Measurements from ENCODE around the gene PODN. TPM values are rescaled to one million over a fixed set of nuclear protein-coding genes. Genes with fewer than 3 reads are reported as not detected.

The PODN gene
- total RNA-seq, 1 experiment from 2014 or later = not detected

GRCh38 chr1:53086491-53087070, 24.6 kb downstream of the PODN start:
- ChIA-PET CTCF (no interaction called here), POLR2A (ENCODE audit: low non-redundant PET) (no interaction called here)
- H3K36me3 ChIP-seq (ENCODE audit: insufficient read depth, low read length, poor library complexity, severe bottlenecking) = no peaks in the 10 kb centered on the region
- TF ChIP-seq CTCF (conservative IDR thresholded peaks at IDR 0.05; ENCODE audit: low read depth, low read length) (no peak), EZH2 (IDR thresholded peaks at IDR 0.05; ENCODE audit: borderline replicate concordance, low read depth, low read length, poor library complexity, severe bottlenecking) (no peak)
- H3K4me3 ChIP-seq (ENCODE audit: low read depth, low read length, poor library complexity, severe bottlenecking) = no peak overlapping the region
- no peaks in the 10 kb centered on the region for H3K9me3 ChIP-seq (ENCODE audit: low read depth, low read length, poor library complexity, severe bottlenecking)
- no peak for DNase-seq (ENCODE audit: low spot score)
- no peaks in the 10 kb centered on the region for H3K27me3 ChIP-seq (replicated peaks; ENCODE audit: insufficient read depth, low read depth, low read length, poor library complexity)
- BruUV-seq (replicated peaks) = no TSS peak
- intact Hi-C loops (cut with micrococcal nuclease; ENCODE audit: unreplicated experiment) = no loop called here
- no peak overlapping the region for H3K27ac ChIP-seq (ENCODE audit: low read depth, low read length, poor library complexity, severe bottlenecking)
- H3K4me1 ChIP-seq (ENCODE audit: insufficient read depth, low read length, poor library complexity, severe bottlenecking) = no peaks in the 10 kb centered on the region

- no TSS peak for BruUV-seq (replicated peaks)
- ChIA-PET CTCF (no interaction called here), POLR2A (ENCODE audit: low non-redundant PET) (no interaction called here)
- H3K27ac ChIP-seq (ENCODE audit: low read depth, low read length, poor library complexity, severe bottlenecking) = no peak overlapping the region
- H3K27me3 ChIP-seq (replicated peaks; ENCODE audit: insufficient read depth, low read depth, low read length, poor library complexity) = no peaks in the 10 kb centered on the region
- no peak for DNase-seq (ENCODE audit: low spot score)
- TF ChIP-seq EZH2 (IDR thresholded peaks at IDR 0.05; ENCODE audit: borderline replicate concordance, low read depth, low read length, poor library complexity, severe bottlenecking) (no peak), CTCF (conservative IDR thresholded peaks at IDR 0.05; ENCODE audit: low read depth, low read length) (no peak)
- no peaks in the 10 kb centered on the region for H3K4me1 ChIP-seq (ENCODE audit: insufficient read depth, low read length, poor library complexity, severe bottlenecking)
- H3K4me3 ChIP-seq (ENCODE audit: low read depth, low read length, poor library complexity, severe bottlenecking) = no peak overlapping the region
- intact Hi-C loops (cut with micrococcal nuclease; ENCODE audit: unreplicated experiment) = no loop called here
- H3K36me3 ChIP-seq (ENCODE audit: insufficient read depth, low read length, poor library complexity, severe bottlenecking) = no peaks in the 10 kb centered on the region
- H3K9me3 ChIP-seq (ENCODE audit: low read depth, low read length, poor library complexity, severe bottlenecking) = no peaks in the 10 kb centered on the region
Measured at GRCh38 chr1:53087332-53088285, 25.6 kb downstream of the PODN start.

- ChIA-PET CTCF (no interaction called here), POLR2A (ENCODE audit: low non-redundant PET) (no interaction called here)
- no peak for TF ChIP-seq CTCF (conservative IDR thresholded peaks at IDR 0.05; ENCODE audit: low read depth, low read length)
- no peak for TF ChIP-seq EZH2 (IDR thresholded peaks at IDR 0.05; ENCODE audit: borderline replicate concordance, low read depth, low read length, poor library complexity, severe bottlenecking)
- H3K27ac ChIP-seq (ENCODE audit: low read depth, low read length, poor library complexity, severe bottlenecking) = no peak overlapping the region
- H3K27me3 ChIP-seq (replicated peaks; ENCODE audit: insufficient read depth, low read depth, low read length, poor library complexity) = no peaks in the 10 kb centered on the region
- no TSS peak for BruUV-seq (replicated peaks)
- no peaks in the 10 kb centered on the region for H3K36me3 ChIP-seq (ENCODE audit: insufficient read depth, low read length, poor library complexity, severe bottlenecking)
- no peak for DNase-seq (ENCODE audit: low spot score)
- no peak overlapping the region for H3K4me3 ChIP-seq (ENCODE audit: low read depth, low read length, poor library complexity, severe bottlenecking)
- no peaks in the 10 kb centered on the region for H3K9me3 ChIP-seq (ENCODE audit: low read depth, low read length, poor library complexity, severe bottlenecking)
- H3K4me1 ChIP-seq (ENCODE audit: insufficient read depth, low read length, poor library complexity, severe bottlenecking) = no peaks in the 10 kb centered on the region
- intact Hi-C loops (cut with micrococcal nuclease; ENCODE audit: unreplicated experiment) = no loop called here
Measured at GRCh38 chr1:53088616-53089300, 26.7 kb downstream of the PODN start.

Data from A673 (cell line).